ENCODE measurements around the gene ADCY4. TPM values are rescaled to one million over a fixed set of nuclear protein-coding genes. Genes with fewer than 3 reads are reported as not detected.

ADCY4 gene
- total and polyA plus RNA-seq, 2 of the 13 experiments (the other 11 are each of a cell fraction or from before 2014, with no cell fraction given) = 0.03 TPM; not detected in 1

GRCh38 chr14:24299255-24300191, 35.3 kb downstream of the ADCY4 start, which contains the start of the genes DHRS1 and NOP9:
DHRS1 (minus strand) TSS chr14:24299780; CDS start chr14:24299106, 674 bp downstream.
NOP9 (plus strand) TSS chr14:24299850; CDS start chr14:24299955, 105 bp downstream.
- peak within 1 kb of the TSS; percentile 92 for H3K9ac ChIP-seq (ENCODE audit: insufficient read depth, low read depth, low read length)
- BruUV-seq (replicated peaks) = TSS peak; percentile 67
- ChIA-PET CTCF (ENCODE audit: low intra/inter-chr PET ratio, low total read pairs) (interaction anchor here (1.6 to 5.7 kb wide), 5 partner anchors 9 to 86 kb away, joined by 4 to 217 read pairs (median 44); partner anchors contain the start of genes CHMP4A, CIDEB, LTB4R2 and MDP1), POLR2A (interaction anchor here (0.6 to 24.7 kb wide), 35 partner anchors 9 to 541 kb away, joined by 3 to 850 read pairs (median 6); partner anchors contain the start of genes CBLN3, CHMP4A, CIDEB and DCAF11)
- peak within 1 kb of the TSS; percentile 99 for H3K4me2 ChIP-seq (ENCODE audit: low read depth, low read length)
- DNase-seq (ENCODE audit: low spot score) (peak; percentile 93), FAIRE-seq (peak; percentile 74), ATAC-seq (peak; percentile 80)
- H3K27ac ChIP-seq (ENCODE audit: extremely low read length, insufficient read depth, low read length) = peak within 1 kb of the TSS; percentile 83
- peaks cover 39% of the 10 kb centered on the region for H3K79me2 ChIP-seq (ENCODE audit: insufficient read depth, low read length)
- H2AFZ ChIP-seq (ENCODE audit: low read length) = no peak within 1 kb of the TSS
- peaks cover 44 to 55% of the 10 kb centered on the region in 2 experiments for H3K36me3 ChIP-seq (replicated peaks in 1 of 2; ENCODE audit: control insufficient read depth in 1 of 2, insufficient read depth in 2 of 2, low read length in 2 of 2)
- H3K4me1 ChIP-seq (ENCODE audit: insufficient read depth, low read length) = peaks cover 45% of the 10 kb centered on the region
- H3K27me3 ChIP-seq (ENCODE audit: control insufficient read depth in 1 of 2, insufficient read depth in 2 of 2, low read length in 2 of 2) = no peaks in the 10 kb centered on the region; a peak in 1 of 5 replicates
- in situ Hi-C loops (cut with HindIII; ENCODE audit: extremely low pct_ligation_motif_present, low pct_unique_long_range_greater_than_20kb) = loop anchor here (5.0 kb wide), 1 partner anchor 57 kb away; the partner anchor contains the start of gene TINF2
- H4K20me1 ChIP-seq (ENCODE audit: insufficient read depth, low read length) = 0 out of 2 replicates have a peak, but pooled peaks cover 4% of the 10 kb centered on the region
- peak within 1 kb of the TSS; percentile 79 to 98 (median 89) for H3K4me3 ChIP-seq (replicated peaks in 1 of 3; ENCODE audit: insufficient read depth in 1 of 3, low read depth in 2 of 3, low read length in 3 of 3)
- intact Hi-C loops (cut with micrococcal nuclease; ENCODE audit: unreplicated experiment) = loop anchor here (1.0 to 10.0 kb wide), 3 partner anchors 8 to 995 kb away; partner anchors contain the start of genes BCL2L2, CIDEB, EMC9 and PPP1R3E
- WGBS (ENCODE audit: low lambda C conversion rate) = under 1% methylated on average over 58 of the region's 75 CpGs
- H3K9me3 ChIP-seq (ENCODE audit: low read length) = no peaks in the 10 kb centered on the region
- TF ChIP-seq ZNF891 (CRISPR knock-in tag; IDR thresholded peaks at IDR 0.05) = peak; percentile 98
- TF ChIP-seq SNAPC2 (CRISPR knock-in tag; IDR thresholded peaks at IDR 0.05) = peak; percentile 82; the same call in 1 of the 2 replicates
- TF ChIP-seq ZNF839 (CRISPR knock-in tag; IDR thresholded peaks at IDR 0.05; ENCODE audit: borderline replicate concordance) = peak; percentile 99
- no peak for TF ChIP-seq NR2F6 (IDR thresholded peaks at IDR 0.05)
- TF ChIP-seq NR2F6 (CRISPR knock-in tag; IDR thresholded peaks at IDR 0.05) = peak; percentile 54
- TF ChIP-seq ZNF230 (CRISPR knock-in tag; IDR thresholded peaks at IDR 0.05) = peak; percentile 99
- peak; percentile 73 for TF ChIP-seq ARID2 (CRISPR knock-in tag; IDR thresholded peaks at IDR 0.05; ENCODE audit: borderline replicate concordance)
- TF ChIP-seq, protein P1, sequence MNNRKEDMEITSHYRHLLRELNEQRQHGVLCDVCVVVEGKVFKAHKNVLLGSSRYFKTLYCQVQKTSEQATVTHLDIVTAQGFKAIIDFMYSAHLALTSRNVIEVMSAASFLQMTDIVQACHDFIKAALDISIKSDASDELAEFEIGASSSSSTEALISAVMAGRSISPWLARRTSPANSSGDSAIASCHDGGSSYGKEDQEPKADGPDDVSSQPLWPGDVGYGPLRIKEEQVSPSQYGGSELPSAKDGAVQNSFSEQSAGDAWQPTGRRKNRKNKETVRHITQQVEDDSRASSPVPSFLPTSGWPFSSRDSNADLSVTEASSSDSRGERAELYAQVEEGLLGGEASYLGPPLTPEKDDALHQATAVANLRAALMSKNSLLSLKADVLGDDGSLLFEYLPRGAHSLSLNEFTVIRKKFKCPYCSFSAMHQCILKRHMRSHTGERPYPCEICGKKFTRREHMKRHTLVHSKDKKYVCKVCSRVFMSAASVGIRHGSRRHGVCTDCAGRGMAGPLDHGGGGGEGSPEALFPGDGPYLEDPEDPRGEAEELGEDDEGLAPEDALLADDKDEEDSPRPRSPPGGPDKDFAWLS (CRISPR knock-in tag; IDR thresholded peaks at IDR 0.05; ENCODE audit: borderline replicate concordance) = no peak; the same call in 1 of the 2 replicates
- TF ChIP-seq GATAD1 (CRISPR knock-in tag; IDR thresholded peaks at IDR 0.05) = peak; percentile 99
- peak; percentile 94 for TF ChIP-seq ZNF256 (CRISPR knock-in tag; conservative IDR thresholded peaks at IDR 0.05)
- TF ChIP-seq SETDB1 (CRISPR knock-in tag; IDR thresholded peaks at IDR 0.05; ENCODE audit: borderline replicate concordance) = no peak
- TF ChIP-seq, protein P2, sequence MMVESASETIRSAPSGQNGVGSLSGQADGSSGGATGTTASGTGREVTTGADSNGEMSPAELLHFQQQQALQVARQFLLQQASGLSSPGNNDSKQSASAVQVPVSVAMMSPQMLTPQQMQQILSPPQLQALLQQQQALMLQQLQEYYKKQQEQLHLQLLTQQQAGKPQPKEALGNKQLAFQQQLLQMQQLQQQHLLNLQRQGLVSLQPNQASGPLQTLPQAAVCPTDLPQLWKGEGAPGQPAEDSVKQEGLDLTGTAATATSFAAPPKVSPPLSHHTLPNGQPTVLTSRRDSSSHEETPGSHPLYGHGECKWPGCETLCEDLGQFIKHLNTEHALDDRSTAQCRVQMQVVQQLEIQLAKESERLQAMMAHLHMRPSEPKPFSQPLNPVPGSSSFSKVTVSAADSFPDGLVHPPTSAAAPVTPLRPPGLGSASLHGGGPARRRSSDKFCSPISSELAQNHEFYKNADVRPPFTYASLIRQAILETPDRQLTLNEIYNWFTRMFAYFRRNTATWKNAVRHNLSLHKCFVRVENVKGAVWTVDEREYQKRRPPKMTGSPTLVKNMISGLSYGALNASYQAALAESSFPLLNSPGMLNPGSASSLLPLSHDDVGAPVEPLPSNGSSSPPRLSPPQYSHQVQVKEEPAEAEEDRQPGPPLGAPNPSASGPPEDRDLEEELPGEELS (CRISPR knock-in tag; IDR thresholded peaks at IDR 0.05) = peak; percentile 86
- no peak for TF ChIP-seq PHF20 (CRISPR knock-in tag; IDR thresholded peaks at IDR 0.05)
- 0 out of 2 replicates have a peak, but pooled peaks have one; percentile 11 for TF ChIP-seq KDM6A (CRISPR knock-in tag; IDR thresholded peaks at IDR 0.05; ENCODE audit: low read depth)
- TF ChIP-seq THYN1 (CRISPR knock-in tag; IDR thresholded peaks at IDR 0.05; ENCODE audit: borderline replicate concordance, low read depth) = no peak; the same call in 1 of the 2 replicates
- TF ChIP-seq ZNF234 (CRISPR knock-in tag; conservative IDR thresholded peaks at IDR 0.05) = no peak
- TF ChIP-seq HNRNPH1 (optimal IDR thresholded peaks at IDR 0.05; ENCODE audit: low read depth, low read length) = no peak

All from HepG2 (cell line).